Neural progenitor cell (in vitro differentiated cells): ENCODE measurements around the gene KIRREL3.

Experiments
- CTCF ChIP-seq: fragments of 200-600 bp; sonication (generic); IDR thresholded peaks from 2 replicates; pipeline ENCODE4 v1.5.1; 2017; ENCODE audit warnings: antibody characterized with exemption, mild to moderate bottlenecking
- EZH2 ChIP-seq: fragments of 200-600 bp; sonication (generic); IDR thresholded peaks from 2 replicates; pipeline ENCODE4 v1.6.1; 2017; ENCODE audit warnings: antibody characterized with exemption, mild to moderate bottlenecking, moderate library complexity
- EZH2phosphoT487 ChIP-seq: fragments of 200-600 bp; sonication (generic); IDR thresholded peaks from 2 replicates; pipeline ENCODE4 v1.6.1; 2017; ENCODE audit warnings: antibody characterized with exemption

- TF ChIP-seq EZH2: no peak
- no peak for TF ChIP-seq CTCF
- no peak for TF ChIP-seq EZH2phosphoT487
Measured at GRCh38 chr11:126694065-126694625, 306.4 kb downstream of the KIRREL3 start.
